ENCODE data around the gene ABCF3.
A peak's percentile ranks its signal among the peaks of the same experiment; 100 is the strongest.

The ABCF3 gene

GRCh38 chr3:184185461-184186183 lies 377 bp upstream of the ABCF3 start (continued):
- TF ChIP-seq KLF8 (tag by site-specific recombination; IDR thresholded peaks at IDR 0.05) = peak; percentile 61; the same call in 1 of the 2 replicates
- TF ChIP-seq ZNF184 (tag by site-specific recombination; IDR thresholded peaks at IDR 0.05) = 0 out of 2 replicates have a peak, but pooled peaks have one; percentile 17
- no peak for TF ChIP-seq ZNF529 (tag by site-specific recombination; IDR thresholded peaks at IDR 0.05; ENCODE audit: insufficient replicate concordance)
- peak; percentile 74 for TF ChIP-seq ZSCAN30 (tag by site-specific recombination; IDR thresholded peaks at IDR 0.05)
- peak; percentile 99 for TF ChIP-seq GLIS2 (tag by site-specific recombination; IDR thresholded peaks at IDR 0.05)
- no peak for TF ChIP-seq ZNF416 (tag by site-specific recombination; IDR thresholded peaks at IDR 0.05)
- peak; percentile 56; the same call in 1 of the 2 replicates for TF ChIP-seq ZFP37 (tag by site-specific recombination; IDR thresholded peaks at IDR 0.05)
- TF ChIP-seq ZFP69B (tag by site-specific recombination; IDR thresholded peaks at IDR 0.05) = peak; percentile 32; the same call in 1 of the 2 replicates
- TF ChIP-seq HIC1 (tag by site-specific recombination; IDR thresholded peaks at IDR 0.05) = peak; percentile 61
- no peak for TF ChIP-seq ZNF223 (tag by site-specific recombination; IDR thresholded peaks at IDR 0.05)
- TF ChIP-seq ZNF501 (tag by site-specific recombination; IDR thresholded peaks at IDR 0.05) = peak; percentile 73
- peak; percentile 61 for TF ChIP-seq SP7 (tag by site-specific recombination; IDR thresholded peaks at IDR 0.05)
- TF ChIP-seq ZNF624 (tag by site-specific recombination; IDR thresholded peaks at IDR 0.05) = no peak
- no peak for TF ChIP-seq ZNF791 (tag by site-specific recombination; IDR thresholded peaks at IDR 0.05)
- TF ChIP-seq ZNF549 (tag by site-specific recombination; IDR thresholded peaks at IDR 0.05) = no peak
- no peak for TF ChIP-seq ZNF776 (tag by site-specific recombination; IDR thresholded peaks at IDR 0.05; ENCODE audit: borderline replicate concordance)
- TF ChIP-seq ZNF146 (tag by site-specific recombination; IDR thresholded peaks at IDR 0.05) = no peak
- peak; percentile 58 for TF ChIP-seq ZNF660 (tag by site-specific recombination; IDR thresholded peaks at IDR 0.05)
- TF ChIP-seq ZBTB20 (tag by site-specific recombination; IDR thresholded peaks at IDR 0.05) = peak; percentile 59
- TF ChIP-seq ZXDB (tag by site-specific recombination; IDR thresholded peaks at IDR 0.05) = peak; percentile 64
- no peak for TF ChIP-seq ZBTB10 (tag by site-specific recombination; IDR thresholded peaks at IDR 0.05)
- no peak for TF ChIP-seq GLI4 (tag by site-specific recombination; IDR thresholded peaks at IDR 0.05)
- peak; percentile 80 for TF ChIP-seq GLIS1 (tag by site-specific recombination; IDR thresholded peaks at IDR 0.05)
- TF ChIP-seq ZIC2 (tag by site-specific recombination; IDR thresholded peaks at IDR 0.05) = peak; percentile 36; the same call in 1 of the 2 replicates
- peak; percentile 42; the same call in 1 of the 2 replicates for TF ChIP-seq ZNF324 (tag by site-specific recombination; IDR thresholded peaks at IDR 0.05)
- TF ChIP-seq ZEB2 (tag by site-specific recombination; IDR thresholded peaks at IDR 0.05) = 0 out of 2 replicates have a peak, but pooled peaks have one; percentile 61
- peak; percentile 33; the same call in 1 of the 2 replicates for TF ChIP-seq ZBTB6 (tag by site-specific recombination; IDR thresholded peaks at IDR 0.05)
- TF ChIP-seq FEZF1 (tag by site-specific recombination; IDR thresholded peaks at IDR 0.05) = peak; percentile 39; the same call in 1 of the 2 replicates
- no peak for TF ChIP-seq ZNF830 (tag by site-specific recombination; IDR thresholded peaks at IDR 0.05; ENCODE audit: low read depth)
- TF ChIP-seq ZBTB48 (tag by site-specific recombination; IDR thresholded peaks at IDR 0.05) = peak; percentile 84
- TF ChIP-seq ZNF423 (tag by site-specific recombination; IDR thresholded peaks at IDR 0.05) = peak; percentile 87
- no peak for TF ChIP-seq BCL6B (tag by site-specific recombination; IDR thresholded peaks at IDR 0.05)
- TF ChIP-seq KLF1 (tag by site-specific recombination; IDR thresholded peaks at IDR 0.05) = peak; percentile 42; the same call in 1 of the 2 replicates
- TF ChIP-seq ZNF610 (tag by site-specific recombination; IDR thresholded peaks at IDR 0.05; ENCODE audit: borderline replicate concordance) = peak; percentile 49; the same call in 1 of the 2 replicates
